ENCODE data around the gene EPB41L1.

The EPB41L1 gene

DNA sequence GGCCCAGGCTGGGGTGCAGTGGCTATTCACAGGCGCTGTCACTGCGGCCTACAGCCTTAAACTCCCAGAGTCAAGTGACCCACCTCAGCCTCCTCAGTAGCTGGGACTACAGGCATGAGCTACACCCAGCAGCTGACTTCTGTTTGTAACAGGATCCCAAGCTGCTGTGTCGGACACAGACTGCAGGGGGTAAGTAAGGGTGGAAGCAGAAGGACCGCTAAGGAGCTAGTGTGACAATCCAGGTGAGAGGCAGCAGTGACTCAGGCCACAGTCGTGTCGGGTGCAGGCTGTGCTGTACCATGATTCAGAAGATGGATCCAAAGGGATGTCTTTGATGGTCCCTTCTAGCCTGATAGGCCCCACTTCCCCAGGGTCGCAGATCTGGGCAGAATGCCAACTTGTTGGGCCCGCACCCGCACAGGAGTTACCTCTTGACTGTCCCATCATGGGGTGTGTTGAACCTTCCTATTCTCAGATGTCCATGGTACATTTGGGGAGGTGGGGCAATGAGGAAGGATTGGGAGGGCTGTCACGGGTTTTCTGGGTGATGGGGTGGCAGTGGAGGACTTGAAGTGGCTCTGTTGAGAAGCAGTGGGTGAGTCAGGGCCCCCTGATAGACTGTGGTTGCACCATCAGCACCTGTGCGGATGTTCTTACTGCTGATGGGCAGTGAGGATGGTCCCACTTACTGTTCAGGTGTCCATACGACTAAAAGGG, 107.0 kb downstream of the EPB41L1 start:
- no peak for DNase-seq (ENCODE audit: low spot score)

DNA sequence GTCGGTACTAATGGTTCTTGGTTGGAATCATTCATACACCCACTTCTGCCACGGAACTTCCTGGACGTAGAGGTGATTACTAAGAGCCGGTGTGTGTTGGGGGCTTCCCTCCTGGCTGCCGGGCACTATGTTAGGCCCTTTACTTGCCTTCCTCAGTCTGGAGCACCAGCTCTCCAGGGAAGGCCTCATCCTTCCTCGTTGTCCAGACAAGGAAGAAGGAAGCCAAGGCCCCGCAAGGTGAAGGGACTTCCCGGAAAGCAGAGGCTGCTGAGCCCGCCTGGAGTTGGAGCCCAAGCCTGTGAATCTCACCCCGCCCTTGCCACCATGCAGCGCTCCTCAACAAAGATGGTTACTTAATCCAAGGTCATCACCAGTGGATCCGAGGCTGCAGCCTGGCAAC, 107.9 kb downstream of the EPB41L1 start:
- no peak for DNase-seq (ENCODE audit: low spot score)

GRCh38 chr20:36264426-36265246, 110.1 kb downstream of the EPB41L1 start:
- no peak for DNase-seq (ENCODE audit: low spot score)

- no peak for DNase-seq (ENCODE audit: low spot score)
These were observed 111.6 kb downstream of the EPB41L1 start for GRCh38 chr20:36266189-36266588.

DNA sequence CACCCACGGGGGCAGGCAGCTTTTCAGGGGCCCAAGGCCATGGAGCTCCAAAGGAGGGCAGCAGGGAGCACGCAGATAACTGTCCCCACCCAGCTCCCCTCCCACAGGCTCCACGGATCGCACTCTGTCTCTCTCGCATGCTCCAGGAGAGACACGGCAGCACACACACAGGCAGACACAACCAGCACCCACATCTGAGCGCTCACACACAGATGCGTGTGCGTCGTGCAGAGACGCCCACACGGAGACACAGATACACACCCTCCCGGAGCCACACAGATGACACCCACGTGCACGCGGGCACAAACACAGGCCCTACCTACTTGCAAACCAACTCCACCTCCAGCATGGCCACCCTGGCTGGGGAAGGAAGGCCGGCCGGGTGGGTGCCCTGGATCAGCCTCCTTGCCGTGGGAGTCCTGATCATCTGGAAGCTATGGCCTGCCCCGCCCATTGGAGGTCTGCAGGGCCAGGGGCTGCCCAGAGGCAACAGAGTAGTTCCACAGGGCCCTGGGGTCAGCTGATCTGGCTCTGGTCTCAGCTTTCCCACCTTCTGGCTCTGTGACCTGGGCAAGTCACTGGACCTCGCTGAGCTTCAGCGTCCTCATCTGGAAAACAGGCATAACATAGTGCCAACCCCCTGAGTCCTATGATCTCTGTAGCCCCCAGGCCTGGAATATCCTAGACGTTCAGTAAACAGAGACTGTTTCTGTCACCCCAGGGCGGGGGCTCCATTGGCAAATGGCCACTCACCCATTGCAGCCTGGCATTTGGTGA, 113.3 kb downstream of the EPB41L1 start:
- no peak for DNase-seq (ENCODE audit: low spot score)

- DNase-seq (ENCODE audit: low spot score): no peak
These were observed 114.2 kb downstream of the EPB41L1 start for GRCh38 chr20:36268440-36269342.

GRCh38 chr20:36269507-36269906, 115.0 kb downstream of the EPB41L1 start:
- DNase-seq (ENCODE audit: low spot score): no peak

DNA sequence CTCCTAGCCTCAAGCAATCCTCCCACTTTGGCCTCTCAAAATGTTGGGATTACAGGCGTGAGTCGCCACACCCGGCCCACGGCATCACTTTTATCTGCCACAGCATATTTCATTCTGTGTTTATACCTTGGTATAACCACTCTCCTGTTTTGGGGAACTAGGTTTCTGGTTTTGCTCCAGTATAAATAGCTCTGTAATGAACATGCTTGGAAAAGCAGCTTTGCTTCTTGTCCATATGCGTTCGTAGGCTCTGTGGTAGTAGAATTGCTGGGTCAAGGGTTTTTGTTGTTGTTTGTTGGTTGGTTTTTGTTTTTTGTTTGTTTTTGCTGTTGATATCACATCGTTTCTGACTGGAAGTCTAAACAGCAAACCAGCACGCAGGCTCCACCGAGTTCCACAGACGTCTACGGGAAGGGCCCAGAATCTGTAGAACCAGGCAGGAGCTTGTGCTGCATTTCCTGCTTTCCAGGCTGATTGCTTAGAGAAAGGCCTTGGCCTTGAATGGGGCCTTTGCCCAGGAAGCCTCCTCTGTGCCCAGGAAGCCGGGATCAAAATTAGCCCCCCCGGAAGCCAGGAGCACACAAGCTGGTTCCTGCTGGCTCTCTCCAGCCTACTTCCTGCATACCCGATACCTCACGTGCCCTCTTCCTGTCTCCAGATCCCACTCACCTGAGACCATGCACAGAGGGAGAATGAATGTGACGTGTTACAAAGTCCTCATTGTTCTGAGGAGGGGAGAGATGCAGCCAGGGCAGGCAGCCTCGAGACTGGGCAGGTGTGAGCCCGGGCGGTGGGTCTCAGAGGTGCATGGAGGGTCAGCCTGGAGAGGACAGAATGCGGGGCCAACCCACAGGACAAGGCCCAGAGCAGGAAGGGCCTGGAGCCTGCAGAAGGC, 116.5 kb downstream of the EPB41L1 start:
- no peak for DNase-seq (ENCODE audit: low spot score)

GRCh38 chr20:36271639-36272546, 117.4 kb downstream of the EPB41L1 start:
- DNase-seq (ENCODE audit: low spot score): no peak

- no peak for DNase-seq (ENCODE audit: low spot score)
These were observed 118.1 kb downstream of the EPB41L1 start for GRCh38 chr20:36272547-36273220.

DNA sequence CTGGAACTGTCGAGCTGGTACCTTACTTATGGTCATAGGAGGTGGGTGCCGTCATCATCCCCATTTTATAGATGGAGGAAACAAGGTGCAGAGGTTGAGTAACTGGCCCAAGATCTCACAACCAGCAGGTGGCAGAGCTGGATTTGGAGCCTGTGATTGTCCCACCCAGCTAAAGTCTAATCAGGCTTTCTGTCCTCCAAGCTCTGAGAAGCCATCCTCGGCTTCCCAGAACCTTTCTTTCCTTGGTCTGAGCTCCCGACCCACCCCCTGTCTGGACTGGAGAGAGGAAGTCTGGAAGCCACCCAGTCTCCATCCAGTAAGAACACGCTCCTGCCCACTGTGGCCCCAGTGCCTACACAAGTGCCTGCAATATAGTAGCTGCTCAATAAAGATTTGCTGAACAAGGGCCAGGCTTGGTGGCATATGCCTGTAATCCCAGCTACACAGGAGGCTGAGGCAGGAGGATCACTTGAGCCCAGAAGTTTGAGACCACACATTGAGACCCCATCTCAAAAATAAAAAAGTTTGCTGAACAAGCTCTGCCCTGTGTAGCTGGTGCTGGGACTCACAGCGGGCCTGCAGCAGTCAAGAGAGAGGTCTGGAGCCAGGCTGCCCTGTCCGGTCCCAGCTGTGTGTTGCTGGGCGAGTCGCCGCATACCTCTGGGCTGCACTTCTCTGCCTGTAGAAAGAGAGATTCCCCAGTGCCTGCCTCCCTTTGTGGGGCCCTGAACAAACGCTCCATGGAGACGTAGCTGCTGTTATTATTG, 119.1 kb downstream of the EPB41L1 start:
- no peak for DNase-seq (ENCODE audit: low spot score)

DNA sequence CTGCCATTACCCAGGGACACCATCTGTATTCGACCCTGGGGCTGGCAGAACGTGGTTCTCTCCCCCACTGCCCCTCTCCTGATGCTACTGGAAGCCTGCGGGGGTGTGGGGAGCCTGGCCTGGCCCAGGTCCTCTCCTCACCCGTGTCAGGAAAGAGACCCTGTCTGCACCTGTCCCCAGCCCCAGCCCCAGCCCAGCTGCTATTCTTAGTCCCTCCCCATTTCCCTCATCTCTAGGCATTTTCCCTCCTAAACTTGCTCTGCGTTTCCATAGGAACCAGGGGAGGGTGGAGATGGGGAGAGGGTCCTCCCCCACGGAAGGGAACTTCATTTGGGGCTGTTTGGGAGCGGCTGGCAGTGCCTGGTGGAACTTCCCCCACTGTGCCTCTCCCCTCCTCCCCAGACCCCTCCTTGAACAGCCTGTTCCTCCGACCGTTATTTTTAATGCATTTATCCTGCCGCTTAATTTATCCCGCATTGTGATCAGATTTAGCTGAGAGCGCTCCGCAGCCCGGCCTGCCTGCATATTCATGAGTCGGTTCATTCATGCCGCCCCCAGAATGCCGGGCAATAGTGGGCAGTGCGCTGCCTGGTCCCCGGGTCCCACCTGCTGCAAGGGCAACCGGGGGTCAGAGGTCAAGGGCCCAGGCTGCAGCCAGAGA, 119.8 kb downstream of the EPB41L1 start:
- no peak for DNase-seq (ENCODE audit: low spot score)

- DNase-seq (ENCODE audit: low spot score): no peak
These were observed 120.5 kb downstream of the EPB41L1 start for GRCh38 chr20:36275011-36275410.

DNA sequence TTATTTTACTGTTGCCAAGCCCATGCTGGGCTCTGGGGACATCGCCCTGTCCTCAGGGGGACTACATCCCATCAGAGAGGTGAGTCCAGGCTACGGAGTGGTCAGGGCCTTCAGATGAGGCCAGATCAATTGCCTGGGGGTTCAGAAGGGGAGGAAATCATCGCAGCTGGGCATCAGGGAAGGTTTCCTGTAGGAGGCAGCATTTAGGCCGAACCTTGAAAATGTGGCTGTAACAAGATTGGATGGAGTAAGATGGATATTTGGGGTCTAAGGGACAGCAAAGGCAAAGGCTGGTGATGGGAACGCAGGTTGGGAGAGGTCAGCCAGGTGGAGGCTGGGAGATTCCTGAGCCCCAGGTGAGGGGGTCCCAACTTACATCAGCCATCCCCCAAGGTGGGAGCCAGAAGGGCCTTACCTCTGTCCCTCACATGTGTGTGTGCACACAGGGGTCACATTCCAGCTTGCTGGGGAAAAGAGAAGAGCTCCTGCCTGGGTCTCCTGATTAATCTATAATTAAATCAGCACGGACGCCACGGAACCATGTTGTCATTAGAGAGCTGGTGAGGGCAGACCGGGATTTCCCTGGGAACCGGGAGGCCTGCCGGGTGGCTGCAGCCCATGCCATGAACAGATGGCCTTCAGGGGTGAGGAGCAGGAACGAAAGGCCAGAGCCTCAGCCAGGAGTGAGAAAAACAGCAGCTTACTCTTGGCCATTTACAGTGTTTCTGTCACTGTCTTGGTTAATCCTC, 121.1 kb downstream of the EPB41L1 start:
- no peak for DNase-seq (ENCODE audit: low spot score)

DNA sequence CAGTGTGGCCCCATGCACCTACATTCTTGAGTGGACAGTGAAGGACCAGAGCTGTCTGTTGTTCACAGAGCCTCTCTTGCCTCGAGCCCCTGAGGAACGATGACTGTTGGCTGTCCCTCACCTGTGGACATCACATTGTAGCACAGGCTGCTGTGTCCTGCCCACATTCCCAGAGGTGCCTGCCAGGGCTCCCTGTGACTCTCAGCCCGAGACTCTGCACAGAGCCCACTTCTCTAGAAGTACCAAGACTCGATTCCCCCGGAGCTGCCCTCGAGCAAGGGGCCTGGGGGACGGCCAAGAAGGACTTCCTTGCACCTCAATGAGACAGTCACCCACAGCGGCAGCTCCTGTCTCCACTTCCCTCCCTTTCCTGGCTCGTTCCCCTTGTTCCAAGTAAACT, 123.0 kb downstream of the EPB41L1 start:
- DNase-seq (ENCODE audit: low spot score): no peak

DNA sequence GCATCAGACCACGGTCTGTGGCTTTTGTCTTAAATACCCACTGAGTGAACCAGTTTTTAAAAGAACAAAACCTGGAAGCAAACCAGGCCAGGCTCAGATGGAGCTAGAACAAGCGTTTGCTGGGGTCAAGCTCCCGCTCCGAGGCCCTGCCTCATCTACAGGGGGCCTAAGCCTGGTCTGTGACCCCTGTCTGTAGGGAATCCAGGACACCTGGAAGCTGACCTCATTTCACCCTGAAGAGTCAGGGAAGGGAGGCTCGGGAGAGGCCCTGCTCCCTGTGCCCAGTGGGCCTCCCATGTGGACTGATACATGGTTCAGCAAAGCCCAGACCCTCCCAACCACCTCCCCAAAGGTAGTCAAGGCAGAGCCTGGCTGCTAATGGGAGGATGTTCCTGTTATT, 124.8 kb downstream of the EPB41L1 start:
- DNase-seq (ENCODE audit: low spot score): no peak

- no peak for DNase-seq (ENCODE audit: low spot score)
These were observed 125.2 kb downstream of the EPB41L1 start for GRCh38 chr20:36279776-36280175.

Measured in pons (tissue), 1 donor.